GM19463 (cell line): ENCODE data around the gene ASGR2.
"Not testable (repeated sequence)": the region's sequence is repeated elsewhere in the genome, so short reads cannot be mapped to it uniquely, and the experiment has no call there.

Experiments
- ATAC-seq: cut with Tn5 transposase; IDR thresholded peaks from one replicate; pipeline ENCODE4 v1.9.1; 2021; ENCODE audit warnings: mild to moderate bottlenecking, moderate library complexity; ENCODE audit not compliant: unreplicated experiment

The ASGR2 gene

DNA sequence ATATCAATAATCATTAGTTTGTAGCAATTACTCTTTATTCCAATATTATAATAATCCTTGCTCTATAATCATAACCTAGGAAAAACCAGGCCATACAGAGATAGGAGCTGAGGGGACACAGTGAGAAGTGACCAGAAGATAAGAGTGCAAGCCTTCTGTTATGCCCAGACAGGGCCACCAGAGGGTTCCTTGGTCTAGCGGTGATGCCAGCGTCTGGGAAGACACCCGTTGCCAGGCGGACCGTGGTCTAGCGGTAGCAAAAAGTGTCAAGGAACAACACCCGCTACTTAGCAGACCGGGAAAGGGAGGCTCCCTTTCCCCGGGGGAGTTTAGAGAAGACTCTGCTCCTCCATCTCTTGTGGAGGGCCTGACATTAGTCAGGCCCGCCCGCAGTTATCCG is 11.8 kb upstream of the ASGR2 start:
- ATAC-seq, result not testable (repeated sequence)

DNA sequence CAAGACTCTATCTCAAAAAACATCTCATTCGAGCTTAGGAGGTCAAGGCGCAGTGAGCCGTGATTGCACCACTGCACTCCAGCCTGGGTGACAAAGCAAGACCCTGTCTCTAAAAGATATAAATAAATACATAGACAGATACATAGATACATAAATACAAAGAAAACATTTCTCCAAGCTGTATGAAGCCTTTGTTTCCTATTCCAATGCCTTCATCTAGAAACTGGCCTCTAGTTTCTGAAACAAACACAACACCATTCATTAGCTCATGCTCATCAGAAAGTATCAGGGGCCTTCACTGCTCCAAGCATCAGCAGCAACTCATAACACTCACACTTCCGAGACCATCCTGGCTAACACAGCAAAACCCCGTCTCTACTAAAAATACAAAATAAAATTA is 10.3 kb upstream of the ASGR2 start:
- ATAC-seq, result no peak

DNA sequence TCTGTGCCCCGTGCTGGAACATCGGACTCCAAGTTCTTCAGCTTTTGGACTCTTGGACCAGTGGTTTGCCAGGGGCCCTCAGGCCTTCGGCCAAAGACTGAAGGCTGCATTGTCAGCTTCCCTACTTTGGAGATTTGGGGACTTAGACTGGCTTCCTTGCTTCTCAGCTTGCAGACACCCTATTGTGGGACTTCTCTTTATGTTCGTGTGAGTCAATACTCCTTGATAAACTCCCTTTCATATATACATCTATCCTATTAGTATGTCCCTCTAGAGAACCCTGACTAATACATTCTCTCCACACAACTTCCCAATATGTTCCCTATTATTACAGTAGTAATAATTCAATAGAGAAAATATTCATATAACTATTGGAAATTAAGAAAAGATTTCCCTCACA is 9.2 kb upstream of the ASGR2 start:
- ATAC-seq, result no peak

DNA sequence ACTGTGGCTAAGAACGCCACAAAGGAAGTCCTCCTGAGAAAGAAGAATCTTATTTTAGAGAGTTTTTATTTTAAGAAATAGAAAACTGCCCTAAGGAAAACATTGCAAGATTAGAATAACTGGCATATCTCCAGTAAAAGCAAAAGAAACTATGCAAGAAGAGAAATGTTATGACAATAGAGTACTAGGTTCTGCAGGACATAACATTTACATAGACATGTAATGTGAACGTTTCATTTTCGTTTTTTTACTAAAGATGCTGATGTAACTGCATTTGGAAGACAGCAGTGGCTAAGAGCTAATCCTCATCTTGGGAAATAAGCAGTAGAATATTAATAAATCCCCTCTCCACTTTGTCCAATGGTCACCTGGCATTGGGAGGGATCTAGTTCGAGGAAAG is 7.8 kb upstream of the ASGR2 start:
- ATAC-seq, result no peak

DNA sequence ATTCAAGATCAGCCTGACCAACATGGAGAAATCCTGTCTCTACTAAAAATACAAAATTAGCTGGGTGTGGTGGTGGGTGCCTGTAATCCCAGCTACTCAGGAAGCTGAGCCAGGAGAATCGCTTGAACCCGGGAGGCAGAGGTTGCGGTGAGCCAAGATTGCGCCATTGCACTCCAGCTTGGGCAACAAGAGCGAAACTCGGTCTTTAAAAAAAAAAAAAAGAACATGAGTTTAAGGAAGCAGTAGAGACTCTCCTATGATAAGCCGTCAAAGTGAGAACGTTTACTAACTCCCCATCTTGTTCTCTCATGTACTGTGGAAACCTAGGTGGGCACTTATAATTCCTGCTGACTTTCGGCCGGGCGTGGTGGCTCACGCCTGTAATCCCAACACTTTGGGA is 6.0 kb upstream of the ASGR2 start:
- not testable (repeated sequence) for ATAC-seq

DNA sequence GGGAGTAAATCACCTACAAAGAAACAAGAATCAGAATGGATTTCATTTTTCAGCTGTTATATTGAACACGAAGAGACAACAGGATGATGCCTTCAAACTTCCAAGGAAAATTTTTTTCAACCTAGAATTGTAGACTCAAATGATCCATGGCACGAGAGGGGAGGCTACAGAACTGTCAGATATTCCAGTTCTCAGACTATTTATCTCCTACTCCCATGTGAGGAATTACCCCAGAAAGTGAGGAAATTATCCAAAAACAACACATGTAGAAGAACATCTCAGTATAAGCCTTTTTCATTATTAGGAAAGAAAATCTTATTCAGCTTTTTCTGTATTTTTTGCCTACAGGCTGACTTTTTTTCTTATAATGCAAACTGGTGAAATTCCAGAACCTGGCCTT is 5.5 kb upstream of the ASGR2 start:
- no peak for ATAC-seq

DNA sequence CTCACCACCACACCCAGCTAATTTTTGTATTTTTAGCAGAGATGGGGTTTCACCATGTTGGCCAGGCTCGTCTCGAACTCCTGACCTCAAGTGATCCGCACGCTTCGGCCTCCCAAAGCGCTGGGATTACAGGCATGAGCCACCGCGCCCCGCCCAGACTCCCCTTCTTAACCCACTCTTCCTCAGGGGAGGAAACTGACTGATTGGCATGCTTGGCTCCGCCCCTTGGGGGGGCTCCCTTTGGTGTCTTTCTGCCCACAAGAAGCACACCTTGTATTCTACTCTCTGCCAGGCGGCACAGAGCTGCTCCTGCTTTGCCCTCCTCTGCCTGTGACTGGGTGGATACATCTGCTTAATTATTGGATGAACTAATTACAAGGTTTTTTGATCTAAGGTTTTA is 4.7 kb upstream of the ASGR2 start:
- ATAC-seq, result no peak

DNA sequence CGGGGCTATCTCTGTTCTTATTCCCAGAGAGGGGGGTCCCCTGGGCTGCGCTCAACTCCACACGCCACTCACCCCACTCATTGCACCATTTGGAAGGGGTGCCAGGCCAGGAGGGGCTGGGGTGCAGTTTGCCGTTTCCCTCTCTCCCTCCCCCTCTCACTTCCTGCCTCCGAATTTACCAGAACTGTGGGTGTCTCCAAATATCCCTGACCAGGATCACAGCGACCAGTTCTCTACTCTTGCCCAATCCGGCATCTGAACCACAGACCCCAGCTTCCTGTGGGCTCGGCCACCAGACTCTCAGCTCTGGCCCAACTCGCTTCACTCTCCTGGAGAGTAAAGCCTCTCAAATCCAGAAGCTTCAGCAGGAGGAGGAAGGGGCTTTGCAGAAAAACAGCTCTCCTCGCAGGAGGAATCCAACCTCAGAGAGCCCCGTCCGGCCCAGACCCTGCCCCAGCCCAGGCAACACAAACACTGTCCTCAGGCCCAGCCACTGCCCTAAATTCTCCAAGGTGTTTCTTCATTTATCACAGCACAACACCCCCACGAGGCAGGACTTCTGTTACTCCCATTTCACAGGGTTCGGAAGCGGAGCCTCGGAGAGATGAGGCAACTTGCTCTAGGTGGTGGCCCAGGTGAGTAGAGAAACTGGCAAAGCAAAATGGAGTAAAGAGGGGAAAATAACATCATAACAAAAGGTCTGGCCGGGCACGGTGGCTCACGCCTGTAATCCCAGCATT is 423 bp upstream of the ASGR2 start:
- no peak for ATAC-seq

DNA sequence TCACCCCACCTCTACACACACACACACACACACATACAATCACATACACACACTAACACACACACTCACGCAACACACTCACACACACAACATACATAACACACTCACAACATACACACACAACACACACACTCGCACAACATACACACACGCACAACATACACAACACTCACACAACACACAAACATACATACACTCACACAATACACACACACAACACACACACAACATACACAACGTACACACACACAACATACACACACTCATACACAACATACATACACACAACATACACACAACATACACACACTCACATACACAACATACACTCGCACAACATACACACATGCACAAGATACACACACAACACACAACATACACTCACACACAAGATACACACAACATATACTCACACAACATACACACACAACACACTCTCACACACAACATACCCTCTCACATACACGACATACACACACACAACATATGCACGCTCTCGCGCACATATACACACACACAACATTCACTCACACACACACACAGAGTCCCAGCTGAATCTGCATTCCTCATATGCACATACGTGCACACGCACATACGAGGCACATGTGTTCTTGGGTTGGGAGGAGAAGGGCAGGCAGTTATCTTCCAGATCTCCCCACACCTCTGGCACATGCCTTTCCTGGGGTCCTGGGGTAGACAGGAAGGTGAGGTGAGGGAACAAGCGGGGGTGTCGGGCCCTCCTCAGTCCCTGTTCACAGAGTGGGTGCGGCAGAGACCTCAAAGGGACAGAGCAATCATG is 1.1 kb downstream of the ASGR2 start:
- no peak for ATAC-seq

DNA sequence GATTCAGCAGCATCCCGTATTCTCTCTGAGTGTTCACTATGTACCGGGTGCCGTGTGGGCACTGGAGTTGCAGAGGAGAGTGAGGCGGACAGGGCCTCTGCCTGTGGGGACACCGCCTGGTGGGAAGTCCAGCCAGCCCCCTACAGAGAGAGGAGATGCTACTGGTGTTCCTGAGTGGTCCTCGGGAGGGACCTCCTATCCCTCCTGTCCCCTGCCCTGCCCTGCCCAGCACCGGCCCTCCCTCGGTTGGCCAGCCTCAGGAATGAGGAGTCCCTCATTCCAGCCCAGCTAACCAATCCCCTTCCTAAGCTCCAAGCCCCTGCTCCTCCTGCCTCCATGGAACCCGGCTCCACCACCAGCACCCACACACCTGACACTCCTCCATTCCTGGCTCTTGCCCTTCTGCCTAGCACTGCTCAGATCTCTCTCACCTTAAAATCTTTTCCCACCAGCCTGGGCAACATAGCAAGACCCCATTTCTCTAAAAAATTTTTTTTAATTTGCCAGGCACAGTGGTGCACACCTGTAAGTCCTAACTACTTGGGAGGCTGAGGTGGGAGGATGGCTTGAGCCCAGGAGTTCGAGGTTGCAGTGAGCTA is 2.0 kb downstream of the ASGR2 start:
- no peak for ATAC-seq

DNA sequence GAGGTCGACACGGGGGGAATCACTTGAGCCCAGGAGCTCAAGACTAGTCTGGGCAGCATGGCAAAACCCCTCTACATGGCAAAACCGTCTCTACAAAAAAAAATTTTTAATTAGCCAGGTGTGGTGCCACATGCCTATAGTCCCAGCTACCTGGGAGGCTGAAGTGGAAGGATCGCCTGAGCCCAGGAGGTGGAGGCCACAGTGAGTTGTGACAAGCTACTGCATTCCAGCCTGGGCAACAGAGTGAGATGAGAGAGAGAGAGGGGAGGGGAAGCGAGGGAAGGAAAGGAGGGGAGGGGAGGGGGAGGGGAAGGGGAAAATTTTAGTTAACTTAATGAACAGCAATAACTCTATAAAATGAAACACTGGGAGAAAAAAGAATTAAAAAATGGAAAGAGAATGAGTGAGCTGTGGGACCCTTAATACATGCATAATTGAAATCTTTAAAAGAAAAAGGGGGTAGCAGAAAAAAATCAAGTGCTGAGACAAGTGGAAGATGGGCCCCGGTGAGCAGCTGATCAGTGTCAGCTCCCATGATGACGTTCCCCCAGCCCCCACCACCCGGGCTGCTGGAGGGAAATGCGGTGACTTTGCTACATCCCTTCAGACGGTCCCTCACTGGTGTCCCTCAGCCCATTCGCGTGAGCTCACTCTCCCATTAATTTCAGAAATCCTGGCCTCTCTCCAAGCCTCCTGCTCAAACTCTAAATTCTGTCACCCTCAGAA is 2.7 kb downstream of the ASGR2 start:
- no peak for ATAC-seq

DNA sequence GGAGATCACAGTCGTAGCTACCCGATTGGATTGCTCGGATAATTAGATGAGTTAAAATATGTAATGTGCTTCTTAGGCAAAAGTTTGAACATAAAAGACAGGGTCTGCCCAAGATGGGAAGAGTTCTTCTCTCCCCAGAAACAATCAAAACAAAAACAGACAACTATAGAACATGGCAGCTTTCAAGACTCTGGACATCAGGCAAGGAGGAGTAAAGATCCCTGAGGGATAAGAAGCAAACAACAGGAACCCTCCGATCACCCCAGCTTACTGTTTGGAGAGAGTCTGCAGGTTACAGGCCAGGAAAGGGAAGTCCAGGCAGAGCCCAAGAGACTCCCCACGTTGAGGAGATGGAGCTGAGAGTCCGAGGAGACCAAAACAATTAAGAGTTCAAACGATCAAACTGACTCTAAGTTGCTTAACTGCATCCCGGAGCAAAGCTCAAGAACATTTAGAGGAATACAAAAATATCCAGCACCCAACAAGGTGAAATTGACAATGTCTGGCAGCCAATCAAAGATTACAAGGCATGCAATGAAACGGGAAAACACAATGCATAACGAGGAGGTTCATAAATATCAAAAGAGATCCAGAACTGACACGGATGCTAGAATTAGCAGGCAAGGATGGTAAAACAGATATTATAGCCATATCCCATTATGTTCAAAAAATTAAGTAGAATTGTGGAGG is 3.9 kb downstream of the ASGR2 start:
- no peak for ATAC-seq

DNA sequence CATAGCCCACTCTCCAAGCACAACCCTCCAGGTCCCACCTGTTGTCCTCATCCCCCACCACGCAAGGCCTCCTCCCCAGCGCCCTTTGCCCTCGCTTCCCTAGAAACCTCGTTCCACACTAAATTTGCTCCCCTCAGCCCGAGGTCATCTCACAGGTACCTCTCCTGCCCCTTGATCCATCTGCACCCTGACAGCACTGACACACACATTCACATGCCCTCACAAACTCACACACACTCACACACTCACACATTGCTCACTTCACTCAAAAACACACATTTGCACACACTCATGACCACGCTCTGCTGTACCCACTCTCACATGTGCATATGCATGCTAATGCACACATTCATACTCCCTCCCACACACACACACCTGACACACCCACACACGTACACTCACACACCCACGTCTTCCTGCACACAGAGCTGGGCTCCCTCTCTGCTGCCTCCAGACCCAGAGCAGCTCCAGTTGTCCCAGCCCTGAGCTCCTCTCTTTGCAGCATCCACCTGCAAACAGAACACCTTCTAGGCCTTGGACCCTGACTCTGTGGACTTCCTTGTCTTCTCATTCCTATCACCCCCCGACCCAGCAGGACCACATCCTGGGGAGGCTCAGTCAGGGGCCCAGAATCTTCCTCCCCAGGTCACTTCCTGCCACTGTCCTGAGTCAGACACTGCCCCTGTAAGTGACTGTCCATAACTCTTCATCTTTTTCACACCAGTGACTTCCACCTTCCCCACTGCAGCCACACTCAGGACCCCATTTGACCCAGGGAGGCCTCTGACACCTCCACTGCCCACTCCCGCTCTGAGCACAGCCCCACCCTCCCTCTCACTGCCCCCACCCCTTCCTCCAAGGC is 4.9 kb downstream of the ASGR2 start:
- ATAC-seq, result no peak

DNA sequence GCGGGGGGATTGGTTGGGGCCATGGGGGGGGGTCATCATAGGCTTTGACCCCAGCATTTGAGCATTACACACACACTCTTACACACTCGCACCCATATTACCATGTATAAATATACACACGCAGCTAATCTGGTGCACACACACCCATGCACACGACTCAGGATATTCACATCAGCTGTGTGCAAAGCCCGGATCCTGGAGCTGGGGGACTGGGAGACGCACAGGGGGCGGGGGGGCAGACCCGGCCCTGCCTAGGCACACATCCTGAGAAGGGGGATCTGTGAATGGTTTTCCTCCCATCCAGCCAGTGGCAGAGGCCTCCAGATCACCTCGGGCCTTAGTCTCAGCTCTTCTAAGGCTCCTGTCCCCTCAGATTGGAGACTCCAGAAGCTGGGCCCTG is 5.6 kb downstream of the ASGR2 start:
- no peak for ATAC-seq

DNA sequence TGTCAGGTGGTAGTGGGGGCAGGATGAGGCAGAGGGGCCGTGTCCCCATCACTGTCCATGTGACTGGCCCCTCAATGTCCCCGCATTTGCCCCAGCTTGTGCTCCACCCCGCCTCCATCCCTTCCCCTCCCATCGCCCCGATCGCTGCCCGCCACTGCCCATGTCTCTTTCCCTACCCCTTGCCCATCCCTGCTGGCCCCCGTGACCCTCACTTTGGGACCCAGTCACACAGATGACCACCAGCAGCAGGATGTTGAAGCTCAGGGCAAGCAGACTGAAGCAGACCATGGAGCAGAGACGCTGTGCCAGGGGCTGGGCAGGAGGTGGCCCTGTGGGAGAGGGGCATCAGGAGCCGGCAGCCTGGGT is 6.1 kb downstream of the ASGR2 start:
- ATAC-seq, result no peak

DNA sequence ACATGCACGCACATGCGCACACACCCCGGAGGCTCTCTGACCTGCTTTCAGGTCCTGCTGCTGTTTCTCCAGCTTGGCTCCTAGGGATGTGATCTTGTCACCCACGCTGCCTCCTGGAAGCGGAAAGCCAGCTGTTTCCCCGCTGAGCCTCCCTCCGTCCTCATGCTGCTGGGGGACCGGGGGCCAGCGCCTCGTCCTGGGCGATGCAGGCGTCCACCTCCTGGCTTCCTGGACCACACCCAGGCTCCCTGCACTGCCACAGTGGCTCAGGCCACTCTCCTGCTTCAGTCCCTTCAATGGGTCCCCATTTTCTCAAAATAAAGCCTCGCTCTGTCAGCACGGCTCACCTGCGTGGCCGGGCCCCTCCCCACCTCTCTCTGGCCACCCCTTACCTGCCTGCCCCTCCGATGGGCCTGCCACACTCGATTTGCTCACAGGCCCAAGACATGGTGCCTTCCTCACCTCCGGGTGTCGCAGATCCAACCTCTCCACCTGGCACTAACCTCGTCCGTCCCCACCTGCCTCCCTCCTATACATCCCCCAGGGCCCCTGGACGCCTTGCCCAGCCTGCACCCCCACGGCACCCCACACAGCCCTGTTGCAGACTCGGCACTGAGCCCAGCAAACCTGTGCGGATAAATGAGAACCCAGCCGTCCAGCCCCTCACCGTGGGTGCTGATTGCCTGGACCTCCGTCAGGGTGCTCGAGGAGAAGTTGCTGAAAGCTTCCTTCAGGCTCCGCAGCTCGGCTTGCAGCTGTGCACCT is 6.6 kb downstream of the ASGR2 start:
- no peak for ATAC-seq

DNA sequence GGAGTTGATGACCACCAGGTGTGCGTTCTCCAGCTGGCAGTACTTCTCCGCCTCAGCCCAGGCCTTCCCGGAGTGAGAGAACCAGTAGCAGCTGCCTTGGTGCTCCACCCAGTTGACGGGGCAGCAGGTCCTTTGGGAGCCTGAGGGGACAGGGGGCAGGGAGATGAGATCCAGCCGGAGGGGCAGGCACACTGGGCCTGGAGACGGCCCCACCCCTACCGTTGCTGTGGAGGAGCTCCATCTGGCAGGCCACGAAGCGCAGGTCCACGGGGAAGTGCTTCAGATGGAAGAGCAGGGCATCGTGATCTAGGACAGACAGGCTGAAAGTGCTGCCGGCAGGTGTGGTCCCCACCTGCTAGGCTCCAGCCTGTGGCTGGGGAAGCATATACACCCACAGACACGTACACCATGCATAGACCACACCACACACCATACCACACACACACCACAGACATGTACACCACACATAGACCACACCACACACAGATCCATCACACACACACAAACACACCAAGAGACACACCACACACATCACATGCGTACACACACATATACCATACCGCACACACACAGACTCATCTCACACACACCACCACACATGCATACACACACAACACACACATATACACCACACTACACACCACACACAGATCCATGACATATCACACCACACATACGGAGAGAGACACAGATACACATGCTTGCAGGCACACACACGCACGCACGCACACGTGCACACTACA is 7.4 kb downstream of the ASGR2 start:
- no peak for ATAC-seq

DNA sequence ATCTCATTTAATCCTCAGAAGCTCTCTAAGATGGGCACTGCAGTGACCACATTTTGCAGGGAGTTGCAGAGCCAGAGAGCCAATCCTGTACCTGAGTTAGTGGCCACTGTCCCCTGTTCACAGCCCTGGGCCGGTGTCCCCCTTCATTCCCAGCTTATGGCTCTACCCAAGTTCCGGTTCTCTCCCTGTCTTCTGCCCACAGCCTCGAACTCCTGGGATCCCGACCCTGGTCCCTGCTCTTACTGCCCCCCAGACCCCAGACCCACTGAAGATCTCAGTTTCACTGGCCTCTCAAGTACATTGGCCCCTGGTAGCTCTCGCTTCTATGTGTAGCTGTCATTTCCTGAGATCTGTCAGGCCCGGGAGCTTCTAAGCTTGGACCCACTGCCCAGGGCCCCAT is 12.2 kb downstream of the ASGR2 start:
- no peak for ATAC-seq

DNA sequence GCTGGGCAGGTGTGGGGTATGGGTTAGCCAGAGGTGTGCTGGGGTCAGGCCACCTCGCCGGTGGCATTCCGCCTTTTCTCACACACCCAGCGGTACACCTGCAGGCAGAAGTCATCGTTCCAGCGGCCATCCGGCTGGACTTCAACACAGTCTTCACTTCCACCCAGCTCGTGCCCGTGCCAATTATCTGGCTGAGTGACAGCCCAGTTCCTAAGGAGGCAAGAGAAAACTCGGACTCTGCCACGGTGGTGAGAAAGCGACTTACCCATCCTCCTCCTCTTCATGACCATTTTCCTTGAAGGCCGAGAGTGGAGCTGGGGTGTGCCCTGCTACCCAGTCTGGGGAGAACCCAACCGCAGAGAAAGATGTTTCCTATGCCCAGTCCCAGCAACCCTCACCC is 13.1 kb downstream of the ASGR2 start:
- ATAC-seq, result no peak
